Neuronal stem cell (in vitro differentiated cells): Measurements from ENCODE around the gene RIMKLA.

Experiments
- DNase-seq: peaks from one replicate; pipeline ENCODE4 v3.0.0-alpha.2; 2013; ENCODE audit warnings: low spot score
- H2AFZ ChIP-seq: one replicate; pipeline ENCODE4 v1.6.1; 2013; ENCODE audit warnings: mild to moderate bottlenecking, low read length, inconsistent platforms
- H2AK5ac ChIP-seq: 2 replicates; pipeline ENCODE4 v1.6.1; 2013; ENCODE audit warnings: low read depth, mild to moderate bottlenecking, inconsistent platforms, low read length, moderate library complexity, mixed read lengths
- H2BK120ac ChIP-seq: 2 replicates; pipeline ENCODE4 v1.6.1; 2013; ENCODE audit warnings: low read depth, mild to moderate bottlenecking, inconsistent platforms, low read length, moderate library complexity, mixed read lengths
- H2BK12ac ChIP-seq: one replicate; pipeline ENCODE4 v1.6.1; 2013; ENCODE audit warnings: low read length, inconsistent platforms
- H2BK15ac ChIP-seq: 2 replicates; pipeline ENCODE4 v1.6.1; 2013; ENCODE audit warnings: mild to moderate bottlenecking, low read length, inconsistent platforms, mixed read lengths
- H2BK5ac ChIP-seq: one replicate; pipeline ENCODE4 v1.6.1; 2013; ENCODE audit warnings: inconsistent platforms, mild to moderate bottlenecking, low read length, moderate library complexity
- H3K14ac ChIP-seq: one replicate; pipeline ENCODE4 v1.6.1; 2013; ENCODE audit warnings: low read length, inconsistent platforms
- H3K18ac ChIP-seq: 2 replicates; pipeline ENCODE4 v1.6.1; 2013; ENCODE audit warnings: low read length, inconsistent platforms
- H3K23ac ChIP-seq: 2 replicates; pipeline ENCODE4 v1.6.1; 2013; ENCODE audit warnings: low read depth, mild to moderate bottlenecking, mixed read lengths, low read length, inconsistent platforms; ENCODE audit not compliant: poor library complexity
- H3K27ac ChIP-seq: replicated peaks from 3 replicates; pipeline ENCODE4 v1.5.1; 2013; ENCODE audit warnings: low read length, inconsistent platforms
- H3K27me3 ChIP-seq, 3 experiments: 2 replicates each; pipeline ENCODE4 v1.6.1; 2013; ENCODE audit warnings: low read length in 3 of 3, mild to moderate bottlenecking in 2 of 3, inconsistent platforms in 1 of 3, low read depth in 1 of 3, mixed read lengths in 1 of 3, moderate library complexity in 1 of 3; ENCODE audit not compliant: control insufficient read depth in 3 of 3, insufficient read depth in 3 of 3
- H3K36me3 ChIP-seq, 2 donors: replicated peaks in 1 of 2; 2 replicates each; pipeline ENCODE4 v1.6.1; 2013; ENCODE audit warnings: low read length in 2 of 2; ENCODE audit not compliant: control insufficient read depth in 2 of 2, insufficient read depth in 2 of 2
- H3K4ac ChIP-seq: 2 replicates; pipeline ENCODE4 v1.6.1; 2013; ENCODE audit warnings: inconsistent platforms, mild to moderate bottlenecking, low read length, moderate library complexity
- H3K4me1 ChIP-seq, 2 donors: 1 replicate in 1 of 2; 2 replicates in 1 of 2; pipeline ENCODE4 v1.6.1; 2013; ENCODE audit warnings: low read length in 2 of 2, low read depth in 1 of 2; ENCODE audit not compliant: control insufficient read depth in 2 of 2, insufficient read depth in 1 of 2
- H3K4me2 ChIP-seq: one replicate; pipeline ENCODE4 v1.6.1; 2013; ENCODE audit warnings: mild to moderate bottlenecking, low read length, inconsistent platforms; ENCODE audit not compliant: insufficient read depth, poor library complexity, severe bottlenecking
- H3K4me3 ChIP-seq, 2 donors: 2 replicates each; pipeline ENCODE4 v1.5.1; 2013; ENCODE audit warnings: low read length in 2 of 2, mild to moderate bottlenecking in 2 of 2, inconsistent platforms in 1 of 2, moderate library complexity in 1 of 2
- H3K79me1 ChIP-seq: one replicate; pipeline ENCODE4 v1.6.1; 2013; ENCODE audit warnings: low read depth, mild to moderate bottlenecking, inconsistent platforms, low read length, moderate library complexity
- H3K9ac ChIP-seq: one replicate; pipeline ENCODE4 v1.6.1; 2013; ENCODE audit warnings: mild to moderate bottlenecking, low read depth, low read length, inconsistent platforms; ENCODE audit not compliant: poor library complexity
- H3K9me3 ChIP-seq, 2 donors: replicated peaks in 1 of 2; 2 replicates each; pipeline versions ENCODE3 to v1.6.1; 2013; ENCODE audit warnings: low read length in 2 of 2, mild to moderate bottlenecking in 2 of 2, inconsistent platforms in 1 of 2, low read depth in 1 of 2, mixed read lengths in 1 of 2, moderate library complexity in 1 of 2; ENCODE audit not compliant: control insufficient read depth in 2 of 2, insufficient read depth in 1 of 2
- H4K8ac ChIP-seq: one replicate; pipeline ENCODE4 v1.6.1; 2013; ENCODE audit warnings: low read depth, mild to moderate bottlenecking, inconsistent platforms, low read length, moderate library complexity
- H4K91ac ChIP-seq: one replicate; pipeline ENCODE4 v1.6.1; 2013; ENCODE audit warnings: low read length, low read depth, mild to moderate bottlenecking, inconsistent platforms; ENCODE audit not compliant: poor library complexity
- WGBS, 2 donors: extraction: QIAGEN DNeasy Blood & Tissue Kit; methylation state at CpG; one replicate each; pipeline ENCODE4 v1.1.7; 2013; ENCODE audit warnings: missing lambda C conversion rate in 2 of 2, mixed read lengths in 1 of 2; ENCODE audit not compliant: insufficient read length in 2 of 2, insufficient replicate concordance in 1 of 2; ENCODE audit errors: extremely low coverage in 2 of 2; 5-methylcytosine and 5-hydroxymethylcytosine counted together

The RIMKLA gene

GRCh38 chr1:42369471-42369870 lies 11.1 kb upstream of the RIMKLA start:
- H3K14ac ChIP-seq = no peak overlapping the region
- no peak overlapping the region for H4K91ac ChIP-seq
- no peaks in the 10 kb centered on the region for H3K36me3 ChIP-seq
- no peaks in the 10 kb centered on the region for H3K4me1 ChIP-seq
- H3K27me3 ChIP-seq = peaks cover 0 to 22% (median 0%) of the 10 kb centered on the region in 3 experiments
- no peak overlapping the region for H3K23ac ChIP-seq
- H2BK120ac ChIP-seq = no peak overlapping the region
- H3K9me3 ChIP-seq = no peaks in the 10 kb centered on the region
- no peak overlapping the region for H3K18ac ChIP-seq
- no peak overlapping the region for H2AK5ac ChIP-seq
- no peak overlapping the region for H4K8ac ChIP-seq
- no peak overlapping the region for H2AFZ ChIP-seq
- H2BK5ac ChIP-seq = no peak overlapping the region
- H2BK12ac ChIP-seq = no peak overlapping the region
- no peak overlapping the region for H3K27ac ChIP-seq
- no peaks in the 10 kb centered on the region for H3K79me1 ChIP-seq
- H3K9ac ChIP-seq = no peak overlapping the region
- no peak overlapping the region for H2BK15ac ChIP-seq
- WGBS, 2 donors = no CpG with 5 or more reads among the region's 1 CpG
- no peak overlapping the region for H3K4me2 ChIP-seq
- no peak for DNase-seq
- no peak overlapping the region for H3K4me3 ChIP-seq
- no peak overlapping the region for H3K4ac ChIP-seq

DNA sequence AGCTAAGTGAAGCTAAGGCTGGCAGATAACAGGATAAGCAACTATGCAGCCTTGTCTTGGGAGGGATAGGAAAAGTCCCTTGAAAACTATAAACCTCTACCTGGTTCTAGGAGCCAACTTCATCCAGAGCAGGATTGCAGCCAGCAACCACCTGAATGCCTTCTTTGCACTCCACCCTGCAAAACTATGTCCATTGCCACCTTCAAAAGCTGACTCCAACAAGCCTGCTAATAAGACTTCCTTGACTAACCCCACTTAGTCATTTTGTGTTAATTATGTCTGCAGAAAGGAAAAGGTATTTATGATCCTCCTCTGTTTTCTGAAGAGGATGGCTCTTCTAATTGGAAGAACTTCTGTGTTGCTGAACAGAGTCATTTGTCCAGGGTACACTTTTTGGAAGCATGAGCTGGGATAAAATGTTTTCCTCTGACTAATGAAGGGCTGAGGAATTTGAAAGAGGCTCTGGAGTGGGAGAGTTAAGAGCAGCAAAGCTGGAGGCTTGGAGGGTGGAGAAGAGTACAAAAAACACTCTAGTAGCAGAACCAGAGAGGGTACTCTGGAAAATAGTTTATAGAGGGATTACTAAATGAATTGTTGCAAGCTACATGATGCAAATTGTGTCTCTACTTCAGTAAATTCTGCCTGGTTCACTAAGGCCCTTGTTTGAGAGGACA lies 9.6 kb upstream of the RIMKLA start:
- no peak for DNase-seq
- H3K79me1 ChIP-seq = no peaks in the 10 kb centered on the region
- no peak overlapping the region for H2AK5ac ChIP-seq
- no peak overlapping the region for H2AFZ ChIP-seq
- no peak overlapping the region for H2BK12ac ChIP-seq
- no peak overlapping the region for H2BK15ac ChIP-seq
- no peak overlapping the region for H3K27ac ChIP-seq
- no peak overlapping the region for H3K14ac ChIP-seq
- no peak overlapping the region for H4K91ac ChIP-seq
- no peaks in the 10 kb centered on the region for H3K9me3 ChIP-seq
- no peak overlapping the region for H3K23ac ChIP-seq
- peaks cover 0 to 22% (median 0%) of the 10 kb centered on the region in 3 experiments for H3K27me3 ChIP-seq
- no peak overlapping the region for H3K4ac ChIP-seq
- no peak overlapping the region for H2BK5ac ChIP-seq
- H3K4me2 ChIP-seq = no peak overlapping the region
- no peaks in the 10 kb centered on the region for H3K36me3 ChIP-seq
- H3K4me3 ChIP-seq = no peak overlapping the region
- H3K4me1 ChIP-seq = no peaks in the 10 kb centered on the region
- H4K8ac ChIP-seq = no peak overlapping the region
- H3K18ac ChIP-seq = no peak overlapping the region
- no peak overlapping the region for H3K9ac ChIP-seq
- H2BK120ac ChIP-seq = no peak overlapping the region

DNA sequence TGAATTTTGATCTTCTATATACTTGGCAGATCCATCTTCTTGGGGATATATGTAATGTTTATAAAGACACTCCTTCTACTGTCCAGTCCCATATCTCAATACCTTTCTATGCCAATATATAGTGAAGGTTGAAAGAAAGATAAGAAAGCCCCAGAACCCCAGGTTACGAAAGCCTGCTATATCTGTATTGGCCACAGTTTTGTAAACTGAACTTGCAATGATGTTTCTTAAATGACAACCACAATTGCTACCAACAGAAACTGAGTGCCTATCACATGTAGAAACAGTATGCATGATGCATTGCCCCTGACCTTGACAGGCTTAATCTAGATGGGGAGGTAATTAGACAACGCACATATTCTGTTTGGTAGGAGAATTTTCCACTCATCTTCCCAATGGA lies 7.8 kb upstream of the RIMKLA start:
- no peak overlapping the region for H3K4me2 ChIP-seq
- no peak overlapping the region for H3K18ac ChIP-seq
- WGBS, 2 donors = no CpG with 5 or more reads among the region's 2 CpGs
- no peaks in the 10 kb centered on the region for H3K9me3 ChIP-seq
- H2BK12ac ChIP-seq = no peak overlapping the region
- no peak overlapping the region for H3K23ac ChIP-seq
- H3K9ac ChIP-seq = no peak overlapping the region
- no peaks in the 10 kb centered on the region for H3K4me1 ChIP-seq
- no peak for DNase-seq
- H2BK15ac ChIP-seq = no peak overlapping the region
- H2AK5ac ChIP-seq = no peak overlapping the region
- no peaks in the 10 kb centered on the region for H3K79me1 ChIP-seq
- H2BK120ac ChIP-seq = no peak overlapping the region
- H3K4me3 ChIP-seq = no peak overlapping the region
- H3K27me3 ChIP-seq = peaks cover 0 to 22% (median 0%) of the 10 kb centered on the region in 3 experiments
- H4K8ac ChIP-seq = no peak overlapping the region
- H3K14ac ChIP-seq = no peak overlapping the region
- no peak overlapping the region for H3K4ac ChIP-seq
- no peaks in the 10 kb centered on the region for H3K36me3 ChIP-seq
- no peak overlapping the region for H3K27ac ChIP-seq
- H4K91ac ChIP-seq = no peak overlapping the region
- no peak overlapping the region for H2BK5ac ChIP-seq
- H2AFZ ChIP-seq = no peak overlapping the region

DNA sequence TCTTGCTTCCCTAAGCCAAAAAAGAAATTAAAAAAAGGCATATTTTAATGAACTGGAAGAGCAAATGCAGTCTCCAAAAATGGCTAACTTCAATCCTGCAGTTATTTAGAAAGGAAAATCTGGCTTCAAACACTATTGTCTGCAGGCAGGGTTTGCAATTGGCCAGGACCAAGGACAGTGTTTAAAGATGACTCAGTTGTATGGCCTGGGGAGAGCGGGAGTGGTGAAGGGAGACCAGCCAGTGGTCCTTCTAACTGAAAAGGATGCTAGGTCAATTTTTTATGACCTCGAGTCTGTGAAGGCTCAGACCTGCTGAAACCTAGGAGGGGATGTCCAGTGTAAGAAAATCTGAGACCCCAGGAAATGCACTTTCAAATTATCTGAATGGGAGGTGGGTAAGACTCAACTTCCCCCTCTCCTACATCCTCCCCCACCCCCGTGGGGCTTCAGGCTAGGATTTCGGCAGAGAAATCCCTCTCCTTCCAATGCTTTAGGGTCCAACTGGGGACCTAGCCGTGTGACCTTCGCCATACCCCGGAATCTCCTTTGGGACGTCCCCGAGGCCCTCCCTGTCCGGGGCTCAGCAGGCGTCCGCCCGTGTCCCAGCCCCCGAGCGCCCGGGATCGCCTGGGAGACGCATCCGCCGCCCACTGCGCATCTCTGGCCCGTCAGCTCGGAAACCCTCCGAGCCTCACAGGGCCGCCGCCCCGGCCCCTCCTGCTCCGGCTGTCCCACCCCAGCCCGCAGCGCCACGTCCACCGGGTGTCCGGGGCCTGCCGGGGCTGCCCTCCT lies 602 bp upstream of the RIMKLA start:
- peaks cover 2 to 56% (median 17%) of the 10 kb centered on the region in 3 experiments for H3K27me3 ChIP-seq
- no CpG with 5 or more reads among the region's 34 CpGs for WGBS, 2 donors

More for the DNA sequence above, 602 bp upstream of the RIMKLA start:
- Histone ChIP-seq H3K4me1 (peaks cover 0 to 4% of the 10 kb centered on the region in 2 donors), H3K23ac (no peak overlapping the region), H3K4ac (no peak overlapping the region), H3K14ac (no peak overlapping the region), H3K36me3 (no peaks in the 10 kb centered on the region), H2AK5ac (no peak overlapping the region), H4K8ac (peak overlapping the region; percentile 30), H2BK5ac (no peak overlapping the region), H3K27ac (no peak overlapping the region), H3K9me3 (no peaks in the 10 kb centered on the region), H3K4me2 (peak overlapping the region; percentile 82), H3K18ac (peak overlapping the region; percentile 63), H2BK12ac (no peak overlapping the region), H3K9ac (peak overlapping the region; percentile 37), H3K4me3 (peak overlapping the region; percentile 52 to 86), H4K91ac (no peak overlapping the region), H2AFZ (peak overlapping the region; percentile 97), H2BK15ac (no peak overlapping the region), H3K79me1 (no peaks in the 10 kb centered on the region), H2BK120ac (no peak overlapping the region)
- DNase-seq = peak; percentile 35
